Kidney (tissue), 14 donors: ENCODE data around the gene ZNF835. TPM values are rescaled to one million over a fixed set of nuclear protein-coding genes. Genes with fewer than 3 reads are reported as not detected.
A peak's percentile ranks its signal among the peaks of the same experiment; 100 is the strongest.

ENCODE experiments used
- DNase-seq, 5 donors: peaks; one replicate each; pipeline ENCODE4 v3.0.0-alpha.2; 2013 to 2020
- FAIRE-seq: peaks from 2 replicates; lab custom pipeline; 2012; peaks lifted over from hg19 to GRCh38; lab: Jason Lieb, UNC
- H3K27ac ChIP-seq, 2 donors: one replicate each; pipeline ENCODE4 v1.7.0; 2013; ENCODE audit warnings: low read depth in 2 of 2, low read length in 2 of 2, inconsistent platforms in 1 of 2
- H3K27me3 ChIP-seq: one replicate; pipeline ENCODE4 v1.7.1; 2013; ENCODE audit warnings: low read length, inconsistent platforms; ENCODE audit not compliant: control insufficient read depth, insufficient read depth
- H3K36me3 ChIP-seq, 3 donors: one replicate each; pipeline versions ENCODE4 v1.7.0 to v1.7.1; 2013; ENCODE audit warnings: low read length in 3 of 3, control low read depth in 1 of 3, inconsistent platforms in 1 of 3; ENCODE audit not compliant: insufficient read depth in 3 of 3, control insufficient read depth in 2 of 3
- H3K4me1 ChIP-seq, 3 donors: one replicate each; pipeline versions ENCODE4 v1.7.0 to v1.7.1; 2013; ENCODE audit warnings: low read length in 3 of 3, inconsistent platforms in 1 of 3, low read depth in 1 of 3; ENCODE audit not compliant: control insufficient read depth in 2 of 3, insufficient read depth in 2 of 3
- H3K4me3 ChIP-seq, 3 donors: one replicate each; pipeline versions ENCODE4 v1.7.0 to v1.8.1; 2013; ENCODE audit warnings: low read length in 3 of 3, control low read depth in 1 of 3, inconsistent platforms in 1 of 3
- H3K9ac ChIP-seq, 3 donors: one replicate each; pipeline versions ENCODE4 v1.7.0 to v1.7.1; 2013; ENCODE audit warnings: low read length in 3 of 3, control low read depth in 1 of 3, inconsistent platforms in 1 of 3
- H3K9me3 ChIP-seq, 3 donors: one replicate each; pipeline versions ENCODE4 v1.7.0 to v1.7.1; 2013; ENCODE audit warnings: low read length in 3 of 3, control low read depth in 1 of 3, inconsistent platforms in 1 of 3; ENCODE audit not compliant: control insufficient read depth in 2 of 3, insufficient read depth in 1 of 3
- CTCF ChIP-seq: IDR thresholded peaks from 3 replicates; pipeline ENCODE4 v1.5.1; 2012; ENCODE audit warnings: mild to moderate bottlenecking, moderate library complexity, borderline replicate concordance; ENCODE audit not compliant: insufficient read depth; ENCODE audit errors: extremely low read depth
- intact Hi-C: fragments of 100-400 bp; cut with DNase I; formaldehyde crosslinking; loops from one replicate; pipeline ENCODE4 v1.11.1; 2022
- polyA plus RNA-seq: library from polyadenylated mRNA; stranded (reverse); fragments of 350-450 nt; fragmentation: Illumina TruSeq; extraction: RNeasy Lipid Tissue Mini Kit (QIAGEN cat#74804); gene quantifications from one replicate; pipeline ENCODE4 v1.2.3, GENCODE V29; 2014; ENCODE audit warnings: low read depth, low replicate concordance; ENCODE audit not compliant: insufficient read depth
- total RNA-seq: library from RNA; stranded (reverse); fragmentation: NEBNext Ultra II Directional; extraction: Animal tissue kit (Norgen Biotek cat#: 25700); gene quantifications from one replicate; pipeline ENCODE4 v1.2.1, GENCODE V29; 2021
- donor health status: control.
- donor health status: control.
- donor health status: control.
- donor health status: control.
- donor health status: control.
- donor health status: DM: yes; HTN: yes; CAD: no.
- donor health status: Normal renal cell carcinoma (clear cell type).

Gene ZNF835
- total and polyA plus RNA-seq, 2 donors from 2014 or later, result 1.7 to 5.3 TPM

GRCh38 chr19:56712611-56713276, 41.2 kb upstream of the ZNF835 start:
- Histone ChIP-seq H3K27ac (no peak overlapping the region), H3K36me3 (no peaks in the 10 kb centered on the region), H3K4me3 (no peak overlapping the region), H3K9me3 (no peaks in the 10 kb centered on the region), H3K4me1 (no peaks in the 10 kb centered on the region), H3K9ac (no peak overlapping the region), H3K27me3 (no peaks in the 10 kb centered on the region)
- FAIRE-seq (no peak), DNase-seq (peak in 4 of 5 donors; percentile 3 to 43 (median 20))
- intact Hi-C loops, result no loop called here
- TF ChIP-seq CTCF, result no peak

GRCh38 chr19:56710437-56710836, 38.9 kb upstream of the ZNF835 start:
- DNase-seq (no peak), FAIRE-seq (no peak)
- Histone ChIP-seq H3K9me3 (no peaks in the 10 kb centered on the region), H3K27me3 (no peaks in the 10 kb centered on the region), H3K36me3 (no peaks in the 10 kb centered on the region), H3K4me1 (no peaks in the 10 kb centered on the region), H3K4me3 (no peak overlapping the region), H3K9ac (no peak overlapping the region), H3K27ac (no peak overlapping the region)
- TF ChIP-seq CTCF, result no peak
- intact Hi-C loops, result no loop called here

GRCh38 chr19:56707821-56708220, 36.3 kb upstream of the ZNF835 start:
- Histone ChIP-seq H3K4me1 (no peaks in the 10 kb centered on the region), H3K27ac (no peak overlapping the region), H3K4me3 (no peak overlapping the region), H3K27me3 (no peaks in the 10 kb centered on the region), H3K9me3 (peaks cover 0 to 6% (median 0%) of the 10 kb centered on the region in 3 donors), H3K36me3 (no peaks in the 10 kb centered on the region), H3K9ac (no peak overlapping the region)
- FAIRE-seq (no peak), DNase-seq (no peak)
- intact Hi-C loops, result no loop called here
- no peak for TF ChIP-seq CTCF
